Measurements from ENCODE around the gene ANKRD52. TPM values are rescaled to one million over a fixed set of nuclear protein-coding genes. Genes with fewer than 3 reads are reported as not detected.

Gene ANKRD52
- total RNA-seq, 1 experiment from 2014 or later = 67.5 TPM

DNA sequence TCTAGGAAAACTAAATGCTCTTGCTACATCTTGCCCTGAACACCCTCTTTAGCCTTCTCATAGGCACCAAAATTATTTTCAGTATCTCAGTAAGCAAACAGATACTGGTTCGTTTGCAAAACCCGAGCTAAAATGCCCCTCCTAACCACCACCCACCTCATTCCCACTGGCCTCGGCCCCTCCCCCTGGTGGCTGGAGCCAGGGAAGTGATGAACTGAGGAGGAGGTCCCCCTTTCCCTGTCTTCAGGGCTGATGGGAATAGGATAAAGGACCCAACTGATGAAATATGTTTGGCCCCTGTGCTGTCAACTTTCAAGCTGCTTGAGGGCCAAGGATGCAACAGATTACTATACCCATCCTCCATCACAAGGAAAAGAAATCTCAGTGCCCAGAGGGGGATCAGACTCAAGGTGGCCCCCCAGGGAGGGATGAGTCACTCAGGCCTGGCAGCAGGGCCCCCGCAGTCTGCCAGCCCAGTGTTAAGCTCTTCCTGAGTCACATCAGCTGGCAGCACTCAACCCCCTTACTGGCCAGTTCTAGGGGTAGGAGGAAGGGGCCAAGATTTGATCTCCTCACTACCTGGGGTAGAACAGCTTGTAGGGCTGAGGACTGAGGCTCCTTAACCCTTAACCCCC lies 1.7 kb downstream of the ANKRD52 start:
- H3K4me3 ChIP-seq (ENCODE audit: low read depth in 2 of 2, low read length in 2 of 2) = peak overlapping the region in 1 of 2 experiments; percentile 87; a peak in 2 of 4 replicates
- H3K4me1 ChIP-seq (ENCODE audit: control insufficient read depth, insufficient read depth, low read length) = peaks cover 10% of the 10 kb centered on the region
- ATAC-seq (no peak), DNase-seq (ENCODE audit: low read depth, low spot score) (no peak)
- no TSS peak for BruUV-seq (replicated peaks)
- no peaks in the 10 kb centered on the region for H3K9me3 ChIP-seq (ENCODE audit: control insufficient read depth, insufficient read depth, low read depth, low read length)
- in situ Hi-C loops (cut with HindIII; ENCODE audit: low pct_unique_long_range_greater_than_20kb, low sequenced_read_pairs) (no loop called here), intact Hi-C loops (cut with micrococcal nuclease; ENCODE audit: unreplicated experiment) (no loop called here)
- peaks cover 15% of the 10 kb centered on the region for H3K36me3 ChIP-seq (ENCODE audit: control insufficient read depth, insufficient read depth, low read length)
- ChIA-PET CTCF (no interaction called here), POLR2A (no interaction called here)
- no peaks in the 10 kb centered on the region for H3K27me3 ChIP-seq (ENCODE audit: control insufficient read depth, insufficient read depth, low read length)
- no peak for TF ChIP-seq TCF7L2 (IDR thresholded peaks at IDR 0.05; ENCODE audit: low read depth, low read length)
- no peak for TF ChIP-seq POLR2AphosphoS5 (IDR thresholded peaks at IDR 0.05; ENCODE audit: low read depth, low read length)
- TF ChIP-seq, protein P1, sequence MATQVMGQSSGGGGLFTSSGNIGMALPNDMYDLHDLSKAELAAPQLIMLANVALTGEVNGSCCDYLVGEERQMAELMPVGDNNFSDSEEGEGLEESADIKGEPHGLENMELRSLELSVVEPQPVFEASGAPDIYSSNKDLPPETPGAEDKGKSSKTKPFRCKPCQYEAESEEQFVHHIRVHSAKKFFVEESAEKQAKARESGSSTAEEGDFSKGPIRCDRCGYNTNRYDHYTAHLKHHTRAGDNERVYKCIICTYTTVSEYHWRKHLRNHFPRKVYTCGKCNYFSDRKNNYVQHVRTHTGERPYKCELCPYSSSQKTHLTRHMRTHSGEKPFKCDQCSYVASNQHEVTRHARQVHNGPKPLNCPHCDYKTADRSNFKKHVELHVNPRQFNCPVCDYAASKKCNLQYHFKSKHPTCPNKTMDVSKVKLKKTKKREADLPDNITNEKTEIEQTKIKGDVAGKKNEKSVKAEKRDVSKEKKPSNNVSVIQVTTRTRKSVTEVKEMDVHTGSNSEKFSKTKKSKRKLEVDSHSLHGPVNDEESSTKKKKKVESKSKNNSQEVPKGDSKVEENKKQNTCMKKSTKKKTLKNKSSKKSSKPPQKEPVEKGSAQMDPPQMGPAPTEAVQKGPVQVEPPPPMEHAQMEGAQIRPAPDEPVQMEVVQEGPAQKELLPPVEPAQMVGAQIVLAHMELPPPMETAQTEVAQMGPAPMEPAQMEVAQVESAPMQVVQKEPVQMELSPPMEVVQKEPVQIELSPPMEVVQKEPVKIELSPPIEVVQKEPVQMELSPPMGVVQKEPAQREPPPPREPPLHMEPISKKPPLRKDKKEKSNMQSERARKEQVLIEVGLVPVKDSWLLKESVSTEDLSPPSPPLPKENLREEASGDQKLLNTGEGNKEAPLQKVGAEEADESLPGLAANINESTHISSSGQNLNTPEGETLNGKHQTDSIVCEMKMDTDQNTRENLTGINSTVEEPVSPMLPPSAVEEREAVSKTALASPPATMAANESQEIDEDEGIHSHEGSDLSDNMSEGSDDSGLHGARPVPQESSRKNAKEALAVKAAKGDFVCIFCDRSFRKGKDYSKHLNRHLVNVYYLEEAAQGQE (IDR thresholded peaks at IDR 0.05; ENCODE audit: insufficient read depth in 1 of 2, low read depth in 2 of 2, low read length in 1 of 2) = no peak
- TF ChIP-seq, protein P2, sequence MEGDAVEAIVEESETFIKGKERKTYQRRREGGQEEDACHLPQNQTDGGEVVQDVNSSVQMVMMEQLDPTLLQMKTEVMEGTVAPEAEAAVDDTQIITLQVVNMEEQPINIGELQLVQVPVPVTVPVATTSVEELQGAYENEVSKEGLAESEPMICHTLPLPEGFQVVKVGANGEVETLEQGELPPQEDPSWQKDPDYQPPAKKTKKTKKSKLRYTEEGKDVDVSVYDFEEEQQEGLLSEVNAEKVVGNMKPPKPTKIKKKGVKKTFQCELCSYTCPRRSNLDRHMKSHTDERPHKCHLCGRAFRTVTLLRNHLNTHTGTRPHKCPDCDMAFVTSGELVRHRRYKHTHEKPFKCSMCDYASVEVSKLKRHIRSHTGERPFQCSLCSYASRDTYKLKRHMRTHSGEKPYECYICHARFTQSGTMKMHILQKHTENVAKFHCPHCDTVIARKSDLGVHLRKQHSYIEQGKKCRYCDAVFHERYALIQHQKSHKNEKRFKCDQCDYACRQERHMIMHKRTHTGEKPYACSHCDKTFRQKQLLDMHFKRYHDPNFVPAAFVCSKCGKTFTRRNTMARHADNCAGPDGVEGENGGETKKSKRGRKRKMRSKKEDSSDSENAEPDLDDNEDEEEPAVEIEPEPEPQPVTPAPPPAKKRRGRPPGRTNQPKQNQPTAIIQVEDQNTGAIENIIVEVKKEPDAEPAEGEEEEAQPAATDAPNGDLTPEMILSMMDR (IDR thresholded peaks at IDR 0.05) = no peak
- no peak for TF ChIP-seq SIN3A (IDR thresholded peaks at IDR 0.05; ENCODE audit: borderline replicate concordance, insufficient read depth, low read depth, low read length)
- peak overlapping the region; percentile 85; the same call in 1 of the 2 replicates for H3K27ac ChIP-seq (ENCODE audit: low read length)

DNA sequence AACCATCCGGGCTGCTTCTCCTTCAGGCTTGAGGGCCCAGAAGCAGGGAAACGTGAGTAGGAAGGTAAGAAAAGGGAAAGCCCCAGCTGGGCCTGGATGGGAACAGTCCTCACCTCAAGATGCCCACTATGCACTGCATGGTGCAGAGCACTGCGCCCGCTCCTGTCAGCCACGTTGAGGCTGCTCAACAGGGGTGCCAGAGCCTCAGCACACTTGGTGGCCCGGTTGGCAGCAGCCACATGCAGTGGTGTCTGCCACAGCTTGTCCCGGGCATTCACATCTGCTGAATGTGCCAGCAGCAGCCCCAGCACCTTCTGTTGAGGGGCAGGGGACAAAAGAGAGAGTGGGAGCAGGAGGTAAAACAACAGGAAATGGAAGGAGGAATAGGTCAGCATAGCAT lies 2.5 kb downstream of the ANKRD52 start:
- H3K36me3 ChIP-seq (ENCODE audit: control insufficient read depth, insufficient read depth, low read length) = peaks cover 15% of the 10 kb centered on the region
- TF ChIP-seq, protein P2 (IDR thresholded peaks at IDR 0.05) = no peak
- TF ChIP-seq TCF7L2 (IDR thresholded peaks at IDR 0.05; ENCODE audit: low read depth, low read length) = no peak
- TF ChIP-seq SIN3A (IDR thresholded peaks at IDR 0.05; ENCODE audit: borderline replicate concordance, insufficient read depth, low read depth, low read length) = no peak
- TF ChIP-seq, protein P1 (IDR thresholded peaks at IDR 0.05; ENCODE audit: insufficient read depth in 1 of 2, low read depth in 2 of 2, low read length in 1 of 2) = no peak
- no peak for TF ChIP-seq POLR2AphosphoS5 (IDR thresholded peaks at IDR 0.05; ENCODE audit: low read depth, low read length)
- H3K4me1 ChIP-seq (ENCODE audit: control insufficient read depth, insufficient read depth, low read length) = peaks cover 10% of the 10 kb centered on the region
- H3K27me3 ChIP-seq (ENCODE audit: control insufficient read depth, insufficient read depth, low read length) = no peaks in the 10 kb centered on the region
- POLR2A ChIA-PET = no interaction called here
- ATAC-seq (no peak), DNase-seq (ENCODE audit: low read depth, low spot score) (no peak)
- TSS peak; percentile 68 for BruUV-seq (replicated peaks)
- intact Hi-C loops (cut with micrococcal nuclease; ENCODE audit: unreplicated experiment) (no loop called here), in situ Hi-C loops (cut with HindIII; ENCODE audit: low pct_unique_long_range_greater_than_20kb, low sequenced_read_pairs) (no loop called here)
- H3K4me3 ChIP-seq (ENCODE audit: low read depth in 2 of 2, low read length in 2 of 2) = no peak overlapping the region
- H3K9me3 ChIP-seq (ENCODE audit: control insufficient read depth, insufficient read depth, low read depth, low read length) = no peaks in the 10 kb centered on the region
- CTCF ChIA-PET = no interaction called here
- H3K27ac ChIP-seq (ENCODE audit: low read length) = no peak overlapping the region
